ENCODE data around the gene PPIP5K2. TPM values are rescaled to one million over a fixed set of nuclear protein-coding genes. Genes with fewer than 3 reads are reported as not detected.

The PPIP5K2 gene
- total RNA-seq, 4 donors from 2014 or later = 53.5 to 59.0 (median 56.9) TPM

GRCh38 chr5:103207653-103208052 lies 87.6 kb downstream of the PPIP5K2 start:
- TF ChIP-seq CTCF (IDR thresholded peaks at IDR 0.05; ENCODE audit: low read depth) = no peak

- no peak for TF ChIP-seq CTCF (IDR thresholded peaks at IDR 0.05; ENCODE audit: low read depth)
These were observed 88.4 kb downstream of the PPIP5K2 start for GRCh38 chr5:103208460-103208859.

- no peak for TF ChIP-seq CTCF (IDR thresholded peaks at IDR 0.05; ENCODE audit: low read depth)
These were observed 89.0 kb downstream of the PPIP5K2 start for GRCh38 chr5:103209065-103209464.

- no peak for TF ChIP-seq CTCF (IDR thresholded peaks at IDR 0.05; ENCODE audit: low read depth)
These were observed 90.9 kb downstream of the PPIP5K2 start for GRCh38 chr5:103210952-103211351.

GRCh38 chr5:103211576-103212561 lies 91.8 kb downstream of the PPIP5K2 start:
- no peak for TF ChIP-seq CTCF (IDR thresholded peaks at IDR 0.05; ENCODE audit: low read depth)

GRCh38 chr5:103216137-103216536 lies 96.0 kb downstream of the PPIP5K2 start:
- TF ChIP-seq CTCF (IDR thresholded peaks at IDR 0.05; ENCODE audit: low read depth) = no peak

- no peak for TF ChIP-seq CTCF (IDR thresholded peaks at IDR 0.05; ENCODE audit: low read depth)
These were observed 96.6 kb downstream of the PPIP5K2 start for GRCh38 chr5:103216697-103217096.

All from subcutaneous adipose tissue (tissue), 4 donors.